T-helper 1 cell (primary cell): ENCODE measurements around the gene PPOX.

Experiments
- DNase-seq, 5 donors: peaks; one replicate each; pipeline ENCODE4 v3.0.0-alpha.2; 2012 to 2020

Gene PPOX

GRCh38 chr1:161153682-161154337 is 12.4 kb upstream of the PPOX start, which contains the start of gene UFC1:
Gene UFC1, plus strand, starts transcription at chr1:161153978. Its CDS starts 20 bp downstream, at chr1:161153998.
- DNase-seq = peak; percentile 64 to 92 (median 75)

- no peak for DNase-seq
These were observed 8.4 kb upstream of the PPOX start for GRCh38 chr1:161157867-161158266.

- no peak for DNase-seq
These were observed 7.8 kb upstream of the PPOX start for GRCh38 chr1:161158316-161159010.

- peak; percentile 82 to 91 (median 87) for DNase-seq
These were observed 6.9 kb upstream of the PPOX start, which contains the start of gene USP21 for GRCh38 chr1:161159087-161159912. Gene USP21, plus strand, starts transcription at chr1:161159500. Its CDS starts 1,141 bp downstream, at chr1:161160641.

- DNase-seq = no peak
These were observed 6.3 kb upstream of the PPOX start for GRCh38 chr1:161159913-161160243.

GRCh38 chr1:161160671-161161145 is 5.5 kb upstream of the PPOX start:
- no peak for DNase-seq

GRCh38 chr1:161161652-161162051 is 4.6 kb upstream of the PPOX start:
- DNase-seq = no peak

- DNase-seq = no peak
These were observed 4.2 kb upstream of the PPOX start for GRCh38 chr1:161162052-161162451.

- no peak for DNase-seq
These were observed 3.4 kb upstream of the PPOX start for GRCh38 chr1:161162806-161163205.

- no peak for DNase-seq
These were observed 2.4 kb upstream of the PPOX start for GRCh38 chr1:161163793-161164192.

GRCh38 chr1:161164901-161165610 is 1.2 kb upstream of the PPOX start:
- no peak for DNase-seq

GRCh38 chr1:161166669-161167548 is 683 bp downstream of the PPOX start:
- DNase-seq = no peak

GRCh38 chr1:161168906-161169305 is 2.7 kb downstream of the PPOX start:
- DNase-seq = no peak

- DNase-seq = no peak
These were observed 5.0 kb downstream of the PPOX start for GRCh38 chr1:161171191-161171590.

GRCh38 chr1:161171696-161172095 is 5.5 kb downstream of the PPOX start:
- no peak for DNase-seq

GRCh38 chr1:161172349-161172748 is 6.1 kb downstream of the PPOX start:
- DNase-seq = no peak

GRCh38 chr1:161172776-161173376 is 6.7 kb downstream of the PPOX start:
- no peak for DNase-seq

GRCh38 chr1:161173711-161174110 is 7.5 kb downstream of the PPOX start:
- DNase-seq = no peak

- DNase-seq = no peak
These were observed 8.7 kb downstream of the PPOX start for GRCh38 chr1:161174911-161175310.

- no peak for DNase-seq
These were observed 9.7 kb downstream of the PPOX start for GRCh38 chr1:161175771-161176453.
